Suppressor macrophage treated with lipopolysaccharide for 4 hours (primary cell): ENCODE measurements around the gene IQSEC1.

Experiments used
- DNase-seq: peaks from one replicate; pipeline ENCODE4 v3.0.0-alpha.2; 2020

Gene IQSEC1

GRCh38 chr3:13106308-13107001 is 33.2 kb upstream of the IQSEC1 start:
- DNase-seq, result no peak

GRCh38 chr3:13105896-13106250 is 32.6 kb upstream of the IQSEC1 start:
- no peak for DNase-seq

GRCh38 chr3:13105181-13105895 is 32.1 kb upstream of the IQSEC1 start:
- DNase-seq, result no peak

- no peak for DNase-seq
Measured at GRCh38 chr3:13104511-13104910, 31.3 kb upstream of the IQSEC1 start.

GRCh38 chr3:13103416-13104058 is 30.3 kb upstream of the IQSEC1 start:
- no peak for DNase-seq

GRCh38 chr3:13102386-13103345 is 29.4 kb upstream of the IQSEC1 start:
- no peak for DNase-seq

- DNase-seq, result no peak
Measured at GRCh38 chr3:13099707-13100106, 26.5 kb upstream of the IQSEC1 start.

DNA sequence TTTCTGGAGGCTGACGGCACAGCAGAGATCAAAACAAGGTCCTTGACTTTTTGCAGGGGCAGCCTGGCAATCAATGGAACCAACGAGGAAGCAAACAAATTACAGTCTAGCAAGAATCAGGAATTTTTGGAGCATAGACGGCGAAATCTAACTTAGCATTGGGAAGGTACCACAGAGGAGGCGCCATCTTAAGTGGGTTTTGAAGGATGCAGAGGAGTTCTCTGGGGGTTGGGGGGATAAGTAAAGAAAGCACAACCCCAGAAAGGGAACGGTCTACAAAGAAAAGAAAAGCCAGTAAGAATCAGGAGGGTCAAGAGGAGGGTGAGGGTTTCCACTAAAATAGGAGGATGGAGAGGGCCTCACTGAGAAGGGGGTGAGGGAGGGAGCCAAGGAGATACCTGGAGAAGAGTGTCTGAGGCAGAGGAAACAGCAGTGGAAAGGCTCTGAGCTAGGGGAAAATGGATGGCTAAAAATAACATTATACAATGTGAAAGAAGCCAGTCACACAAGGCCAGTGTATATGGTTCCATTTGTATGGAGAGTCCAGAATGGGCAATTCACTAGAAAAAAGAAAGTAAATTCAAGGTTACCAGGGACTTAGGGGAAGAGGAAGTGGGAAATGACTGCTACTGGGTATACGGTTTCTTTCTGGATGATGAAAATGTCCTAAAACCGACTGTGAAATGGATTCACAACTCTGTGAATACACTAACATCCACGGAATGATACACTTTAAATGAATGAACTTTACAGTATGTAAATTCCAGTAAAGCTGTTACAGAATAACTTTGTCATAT is 25.2 kb upstream of the IQSEC1 start:
- peak; percentile 51 for DNase-seq

GRCh38 chr3:13096356-13096755 is 23.1 kb upstream of the IQSEC1 start:
- no peak for DNase-seq

DNA sequence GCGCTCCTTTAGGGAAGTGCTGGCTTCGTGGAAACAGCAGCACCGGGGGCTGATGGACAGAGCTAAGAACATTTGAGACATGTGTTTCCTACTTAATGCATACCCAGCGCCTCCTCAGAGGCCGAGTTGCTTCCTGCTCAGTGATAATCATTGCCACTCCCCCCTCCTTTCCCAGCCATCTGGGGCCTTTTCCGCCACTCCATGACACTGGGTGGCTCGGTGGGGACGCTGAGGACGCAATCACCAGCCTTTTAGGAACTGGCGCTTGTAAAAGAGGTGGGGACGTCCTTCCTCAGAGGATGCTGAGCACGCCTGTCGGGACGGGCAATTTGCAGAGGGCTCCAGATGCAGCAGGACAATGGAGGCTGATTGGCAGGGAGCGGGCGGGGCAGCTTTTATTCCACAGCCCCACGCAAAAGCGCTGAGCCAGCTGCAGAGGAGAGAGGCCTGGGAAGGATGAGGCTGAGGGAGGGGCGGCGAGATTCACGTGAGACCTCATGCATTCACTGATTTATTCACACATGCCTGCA is 22.2 kb upstream of the IQSEC1 start:
- no peak for DNase-seq

- no peak for DNase-seq
Measured at GRCh38 chr3:13093687-13094086, 20.5 kb upstream of the IQSEC1 start.

GRCh38 chr3:13092621-13093617 is 19.7 kb upstream of the IQSEC1 start:
- DNase-seq, result no peak

DNA sequence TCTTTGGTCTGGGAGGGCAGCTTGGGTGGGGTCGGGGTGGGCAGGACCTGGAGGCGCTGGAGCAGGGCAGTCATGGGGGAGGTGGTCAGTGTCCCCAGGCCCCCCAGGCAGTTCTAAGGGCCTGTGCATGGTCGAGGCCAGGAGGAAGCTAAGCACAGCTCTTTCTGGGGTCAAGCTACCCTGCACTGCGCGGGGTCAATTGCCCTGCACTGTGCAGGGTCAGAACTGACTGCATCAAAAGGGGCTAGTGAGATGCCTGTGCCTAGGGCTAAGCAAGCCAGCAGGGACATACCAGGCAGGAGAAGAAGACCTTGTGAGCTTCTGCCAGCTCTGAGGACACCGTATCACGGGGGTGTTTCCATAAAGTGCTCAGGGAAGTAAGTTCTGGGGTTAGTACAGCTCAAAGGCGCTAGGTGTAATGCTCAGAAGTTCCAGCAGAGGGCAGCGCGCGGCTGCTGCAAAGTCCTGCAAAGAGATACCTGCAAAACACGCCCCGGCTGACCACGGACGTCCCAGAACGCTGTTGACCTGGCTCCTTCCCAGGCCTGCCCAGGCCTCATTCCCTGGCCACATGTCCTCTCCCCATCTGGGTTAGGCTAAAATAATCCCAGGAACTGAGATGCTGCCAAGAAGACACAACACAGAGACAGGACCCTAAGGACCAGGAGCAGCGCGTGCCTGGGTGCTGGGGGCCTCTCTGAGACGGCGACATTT is 18.8 kb upstream of the IQSEC1 start:
- DNase-seq, result peak; percentile 87

DNA sequence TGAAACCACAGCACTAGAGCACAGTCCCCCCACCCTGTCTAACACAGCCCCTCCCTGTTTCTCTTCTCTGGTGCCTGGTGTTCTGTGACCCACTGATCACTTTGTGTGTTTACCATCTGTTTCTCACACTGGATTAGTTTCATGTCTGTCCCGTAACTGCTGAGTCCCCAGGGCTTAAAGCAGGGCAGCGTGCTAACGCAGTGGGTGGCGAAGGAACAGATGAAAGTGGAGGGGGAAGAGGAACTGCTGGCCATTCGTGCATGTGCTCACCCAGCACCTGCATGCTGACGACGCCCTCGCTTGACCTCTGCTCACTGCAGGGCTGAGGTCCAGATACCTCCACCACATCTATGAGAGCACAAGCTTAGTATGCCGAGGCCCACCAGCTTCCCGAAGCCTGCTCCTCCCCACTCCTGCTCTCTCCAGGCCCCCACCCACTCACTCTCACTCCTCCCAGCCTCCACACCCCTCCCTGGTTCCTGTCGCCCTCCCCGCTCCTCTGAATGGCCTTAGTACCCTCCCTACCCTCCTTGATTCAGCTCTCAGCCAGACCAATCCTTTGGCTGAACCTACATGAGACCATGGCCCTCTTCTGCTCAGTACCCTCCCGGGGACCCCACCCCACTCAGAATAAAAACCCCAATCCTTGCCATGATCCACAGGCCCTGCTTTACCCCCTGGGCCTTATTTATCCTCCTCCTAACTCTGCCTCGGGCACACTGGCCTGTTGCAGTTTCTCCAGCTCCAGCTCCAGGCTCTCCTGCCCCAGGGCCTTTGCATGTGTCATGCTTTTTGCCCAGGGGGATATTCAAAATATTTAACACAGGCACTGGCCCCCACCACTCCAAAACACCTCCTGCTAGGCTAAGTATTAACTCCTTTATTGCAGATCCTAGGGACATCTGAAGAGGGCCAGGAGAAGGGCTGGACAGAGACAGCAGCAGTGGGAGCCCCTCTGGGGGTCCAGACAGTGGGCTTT is 15.1 kb upstream of the IQSEC1 start:
- no peak for DNase-seq

GRCh38 chr3:13087320-13087990 is 14.2 kb upstream of the IQSEC1 start:
- DNase-seq, result no peak

- no peak for DNase-seq
Measured at GRCh38 chr3:13086531-13086981, 13.3 kb upstream of the IQSEC1 start.

DNA sequence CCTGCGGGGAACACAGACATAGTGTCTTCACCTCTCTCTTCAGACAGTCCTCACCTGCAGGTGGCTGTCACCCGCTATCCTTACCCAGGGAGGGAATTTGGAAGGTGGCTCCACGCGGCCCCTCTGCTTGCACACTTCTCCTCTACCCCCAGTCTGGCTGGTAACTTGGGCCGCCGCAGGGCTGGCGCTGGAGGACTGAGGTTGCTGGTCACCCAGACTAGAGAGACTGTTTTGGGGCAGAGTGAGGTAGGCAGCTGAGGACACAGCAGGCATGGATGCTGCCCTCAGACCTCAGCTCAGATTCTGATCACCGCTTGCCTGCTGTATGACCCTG is 12.6 kb upstream of the IQSEC1 start:
- DNase-seq, result no peak
